GM18505 (cell line): Measurements from ENCODE around the gene FOXO6.

Experiments used
- ATAC-seq: cut with Tn5 transposase; IDR thresholded peaks from one replicate; pipeline ENCODE4 v1.9.1; 2021; ENCODE audit not compliant: unreplicated experiment
- POLR2A ChIP-seq: IDR thresholded peaks from 4 replicates; pipeline ENCODE4 v1.6.1; 2011; ENCODE audit warnings: borderline replicate concordance; ENCODE audit not compliant: insufficient read depth, insufficient read length; ENCODE audit errors: extremely low read depth

The FOXO6 gene

DNA sequence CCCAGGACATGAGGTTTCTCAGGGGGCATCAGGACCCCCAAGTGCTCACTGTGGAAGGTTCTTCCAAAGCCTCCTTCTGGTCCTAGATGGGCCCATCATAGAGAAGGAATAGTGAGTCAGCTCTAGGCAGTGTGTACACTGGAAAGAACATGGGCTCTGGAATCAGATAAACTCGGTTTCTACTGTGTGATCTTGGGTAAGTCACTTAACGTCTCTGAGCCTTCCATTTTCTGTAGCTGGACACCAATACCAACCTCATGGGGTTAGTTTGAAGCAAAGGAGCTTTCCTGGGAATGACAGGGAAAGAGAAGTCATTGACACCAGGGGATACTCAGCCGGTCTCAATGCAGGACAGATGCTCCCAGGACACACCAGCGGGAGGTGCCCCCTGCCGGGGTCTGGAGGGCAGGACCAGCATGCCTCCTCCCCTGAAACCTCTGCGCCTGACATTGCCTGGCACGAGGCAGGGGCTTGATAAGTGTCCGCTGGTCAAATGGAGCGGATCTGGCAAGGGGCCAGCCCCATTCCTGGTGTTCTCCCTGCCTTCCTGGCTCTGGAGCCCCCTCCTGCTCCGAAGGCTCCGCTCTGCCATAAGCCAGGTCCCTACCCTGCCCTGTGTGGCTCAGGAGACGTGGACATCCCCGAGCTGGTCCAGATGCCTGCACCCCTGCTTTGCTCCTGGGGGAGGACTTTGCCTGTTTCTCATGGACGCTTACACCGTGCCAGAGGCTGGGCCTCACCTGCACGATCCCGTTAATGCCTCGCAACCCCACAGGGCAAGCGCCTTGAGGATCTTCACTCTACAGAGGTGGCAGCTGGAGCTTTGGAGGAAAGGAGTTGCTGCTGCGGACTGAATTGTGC lies 70.5 kb downstream of the FOXO6 start:
- TF ChIP-seq POLR2A: no peak
- no peak for ATAC-seq
